ENCODE measurements around the gene ANKRD44.

The ANKRD44 gene

DNA sequence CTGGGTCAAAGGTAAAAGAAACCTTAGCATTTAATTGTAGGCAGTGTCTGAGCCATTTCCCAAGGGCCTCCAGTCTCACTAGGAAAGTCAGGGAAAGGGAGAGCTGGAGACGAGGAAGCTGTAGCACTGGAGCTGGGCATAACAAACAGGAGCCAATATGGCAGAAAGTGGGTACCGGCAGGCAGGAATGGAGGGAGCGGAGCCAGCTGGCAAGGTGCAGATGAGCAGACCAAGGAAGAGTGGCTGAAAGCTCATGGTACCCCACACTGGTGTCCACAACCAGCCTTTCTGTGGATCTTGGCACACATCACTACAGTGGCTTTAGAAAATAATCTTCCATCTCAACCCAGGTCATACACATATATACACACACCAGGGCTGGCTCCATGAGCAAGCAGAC is 40.0 kb downstream of the ANKRD44 start:
- POLR2A ChIA-PET = no interaction called here

DNA sequence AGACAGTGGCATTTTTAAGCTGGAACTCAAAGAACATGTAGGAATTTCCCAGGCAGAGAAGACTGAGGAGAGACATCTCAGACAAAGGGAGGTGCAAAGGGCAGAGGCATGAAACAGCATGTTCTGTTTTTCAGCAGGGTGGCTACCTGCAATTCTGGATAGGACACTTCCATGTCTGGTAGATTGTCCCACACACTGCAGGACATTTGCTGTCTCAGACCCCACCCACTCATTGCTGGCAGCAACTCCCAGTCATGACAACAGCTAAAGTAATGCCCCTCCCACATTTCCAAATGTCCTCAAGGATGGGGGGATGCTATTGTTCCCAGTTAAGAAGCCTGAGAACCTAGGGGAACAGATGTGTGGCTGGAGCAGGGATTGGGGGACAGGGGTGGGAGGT is 40.8 kb downstream of the ANKRD44 start:
- POLR2A ChIA-PET = no interaction called here
- CTCF ChIA-PET = no interaction called here
- DNase-seq (ENCODE audit: low read depth, low spot score) = no peak
- H3K4me3 ChIP-seq (ENCODE audit: low read depth, low read length) = no peak overlapping the region
- TF ChIP-seq, protein P1, sequence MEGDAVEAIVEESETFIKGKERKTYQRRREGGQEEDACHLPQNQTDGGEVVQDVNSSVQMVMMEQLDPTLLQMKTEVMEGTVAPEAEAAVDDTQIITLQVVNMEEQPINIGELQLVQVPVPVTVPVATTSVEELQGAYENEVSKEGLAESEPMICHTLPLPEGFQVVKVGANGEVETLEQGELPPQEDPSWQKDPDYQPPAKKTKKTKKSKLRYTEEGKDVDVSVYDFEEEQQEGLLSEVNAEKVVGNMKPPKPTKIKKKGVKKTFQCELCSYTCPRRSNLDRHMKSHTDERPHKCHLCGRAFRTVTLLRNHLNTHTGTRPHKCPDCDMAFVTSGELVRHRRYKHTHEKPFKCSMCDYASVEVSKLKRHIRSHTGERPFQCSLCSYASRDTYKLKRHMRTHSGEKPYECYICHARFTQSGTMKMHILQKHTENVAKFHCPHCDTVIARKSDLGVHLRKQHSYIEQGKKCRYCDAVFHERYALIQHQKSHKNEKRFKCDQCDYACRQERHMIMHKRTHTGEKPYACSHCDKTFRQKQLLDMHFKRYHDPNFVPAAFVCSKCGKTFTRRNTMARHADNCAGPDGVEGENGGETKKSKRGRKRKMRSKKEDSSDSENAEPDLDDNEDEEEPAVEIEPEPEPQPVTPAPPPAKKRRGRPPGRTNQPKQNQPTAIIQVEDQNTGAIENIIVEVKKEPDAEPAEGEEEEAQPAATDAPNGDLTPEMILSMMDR (IDR thresholded peaks at IDR 0.05; ENCODE audit: insufficient read depth, low read length, missing control alignments) = no peak

More for the DNA sequence above, 40.0 kb downstream of the ANKRD44 start:
- H3K4me3 ChIP-seq (ENCODE audit: low read depth, low read length) = no peak overlapping the region
- CTCF ChIA-PET = no interaction called here
- no peak for DNase-seq (ENCODE audit: low read depth, low spot score)
- TF ChIP-seq, protein P1 (IDR thresholded peaks at IDR 0.05; ENCODE audit: insufficient read depth, low read length, missing control alignments) = no peak

DNA sequence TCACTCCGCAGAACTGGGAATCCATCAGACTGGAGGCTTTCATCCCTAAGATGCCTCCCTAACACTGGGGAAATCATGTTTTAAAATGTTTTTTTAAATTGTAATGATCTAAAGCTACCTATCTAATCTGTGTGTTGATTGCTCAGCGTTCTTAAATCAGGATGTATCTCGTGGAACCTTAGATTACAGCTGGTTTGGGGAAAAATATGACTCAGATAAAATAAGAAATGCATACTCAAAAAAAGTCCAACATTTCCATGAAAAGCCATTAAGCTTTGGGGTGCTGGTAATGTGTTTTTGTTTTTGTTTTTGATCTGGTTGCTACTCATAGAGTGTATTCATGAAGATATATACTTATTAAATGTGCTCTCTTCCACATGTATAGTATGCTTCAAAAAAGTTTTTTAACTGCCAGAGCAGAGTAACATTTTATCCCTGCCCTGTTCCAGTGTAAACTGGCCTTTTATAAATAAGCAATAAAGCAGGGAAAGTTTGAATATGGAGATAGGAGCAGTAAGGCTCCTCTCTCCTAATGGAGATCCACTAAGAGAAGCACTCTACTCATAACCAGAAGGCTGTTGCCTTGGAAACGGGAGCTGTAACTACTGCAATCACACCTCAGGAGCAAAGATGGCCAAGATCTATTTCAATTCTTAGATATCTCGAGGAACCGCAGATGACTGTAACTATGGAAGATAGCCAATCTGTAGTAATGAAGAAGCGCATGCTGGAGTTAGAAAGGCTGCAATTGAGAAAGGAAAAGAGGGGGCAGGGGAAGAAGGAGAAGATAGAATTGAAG is 41.6 kb downstream of the ANKRD44 start:
- TF ChIP-seq, protein P1 (IDR thresholded peaks at IDR 0.05; ENCODE audit: insufficient read depth, low read length, missing control alignments) = no peak
- CTCF ChIA-PET = no interaction called here

DNA sequence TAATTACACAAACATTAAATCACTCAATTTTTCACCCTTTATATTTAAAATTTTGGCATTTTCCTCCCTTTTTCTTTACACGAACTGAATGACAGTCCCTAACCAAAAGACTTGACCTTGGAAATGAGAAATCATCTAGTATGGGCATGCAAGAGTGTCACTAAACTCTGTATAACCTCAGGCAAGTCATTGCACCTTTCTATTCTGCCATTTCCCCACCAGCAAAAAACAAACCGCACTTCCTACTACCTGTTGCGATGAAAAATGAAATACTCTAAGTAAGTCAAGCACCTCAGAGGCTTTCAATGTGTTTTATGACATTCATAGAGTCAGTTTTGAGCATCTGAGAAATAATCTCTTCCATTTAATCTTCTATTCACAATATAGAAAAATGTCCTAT is 44.1 kb downstream of the ANKRD44 start:
- TF ChIP-seq, protein P1 (IDR thresholded peaks at IDR 0.05; ENCODE audit: insufficient read depth, low read length, missing control alignments) = no peak

More for the DNA sequence above, 41.6 kb downstream of the ANKRD44 start:
- DNase-seq (ENCODE audit: low read depth, low spot score) = no peak
- no peak overlapping the region for H3K4me3 ChIP-seq (ENCODE audit: low read depth, low read length)
- POLR2A ChIA-PET = no interaction called here

DNA sequence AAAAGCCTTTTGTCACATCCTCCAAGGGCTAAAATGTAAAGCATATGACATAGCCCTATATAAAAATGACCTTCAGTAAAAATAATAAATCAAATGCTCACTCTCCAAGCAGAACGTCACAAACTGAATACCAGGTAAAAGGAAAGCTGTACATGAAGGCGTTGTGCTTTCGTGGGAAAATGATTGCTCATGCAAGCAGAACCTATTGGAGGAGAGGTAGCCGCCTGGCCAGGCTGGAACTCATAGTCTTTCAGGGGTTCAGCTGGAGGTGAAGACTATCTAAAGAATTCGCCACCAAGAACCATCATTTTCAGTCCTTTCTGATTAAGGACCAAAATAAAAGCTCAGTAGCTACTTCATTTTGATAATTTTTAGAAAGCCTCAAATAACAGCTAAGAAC is 44.7 kb downstream of the ANKRD44 start:
- ChIA-PET POLR2A (no interaction called here), CTCF (interaction anchor here (1.5 kb wide), 1 partner anchor 74 kb away, joined by 5 read pairs; no protein-coding TSS in a partner anchor)
- DNase-seq (ENCODE audit: low read depth, low spot score) = no peak
- H3K4me3 ChIP-seq (ENCODE audit: low read depth, low read length) = no peak overlapping the region
- TF ChIP-seq, protein P1 (IDR thresholded peaks at IDR 0.05; ENCODE audit: insufficient read depth, low read length, missing control alignments) = no peak

More for the DNA sequence above, 44.1 kb downstream of the ANKRD44 start:
- DNase-seq (ENCODE audit: low read depth, low spot score) = no peak
- no peak overlapping the region for H3K4me3 ChIP-seq (ENCODE audit: low read depth, low read length)
- ChIA-PET CTCF (interaction anchor here (1.5 kb wide), 1 partner anchor 75 kb away, joined by 5 read pairs; no protein-coding TSS in a partner anchor), POLR2A (no interaction called here)

DNA sequence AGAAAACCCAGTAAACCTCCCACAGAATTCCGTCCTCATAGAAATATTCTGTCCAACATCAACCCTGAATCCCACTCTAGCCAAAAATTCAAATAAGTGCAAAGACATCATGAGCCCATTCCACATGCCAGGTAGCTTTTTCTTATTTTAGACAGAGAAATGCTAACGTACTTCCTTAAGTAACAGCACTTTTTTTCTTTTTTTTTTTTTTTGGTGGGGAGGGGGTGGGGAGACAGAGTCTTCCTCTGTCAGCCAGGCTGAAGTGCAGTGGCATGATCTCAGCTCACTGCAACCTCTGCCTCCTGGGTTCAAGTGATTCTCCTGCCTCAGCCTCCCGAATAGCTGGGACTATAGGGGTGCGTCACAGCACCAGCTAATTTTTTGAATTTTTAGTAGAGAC is 45.5 kb downstream of the ANKRD44 start:
- no peak overlapping the region for H3K4me3 ChIP-seq (ENCODE audit: low read depth, low read length)
- no peak for DNase-seq (ENCODE audit: low read depth, low spot score)
- TF ChIP-seq, protein P1 (IDR thresholded peaks at IDR 0.05; ENCODE audit: insufficient read depth, low read length, missing control alignments) = no peak
- CTCF ChIA-PET = interaction anchor here (0.9 kb wide), 1 partner anchor 14 kb away, joined by 3 read pairs; no protein-coding TSS in a partner anchor
- POLR2A ChIA-PET = no interaction called here

All from AG04449 (cell line).